Mammary epithelial cell (primary cell): ENCODE results near the gene TET1.

Experiments
- CTCF ChIP-seq, 2 donors: IDR thresholded peaks in 1 of 2; conservative IDR thresholded peaks in 1 of 2; 2 replicates each; pipeline ENCODE4 v1.5.1; 2011 to 2012; ENCODE audit warnings: inconsistent platforms in 2 of 2, low read length in 2 of 2, mild to moderate bottlenecking in 2 of 2, control low read depth in 1 of 2, low read depth in 1 of 2; ENCODE audit not compliant: insufficient read depth in 1 of 2; ENCODE audit errors: extremely low read depth in 1 of 2
- EZH2 ChIP-seq: IDR thresholded peaks from 2 replicates; pipeline ENCODE4 v1.6.1; 2012; ENCODE audit warnings: low read length, inconsistent platforms, borderline replicate concordance

- TF ChIP-seq CTCF (conservative IDR thresholded peaks at IDR 0.05 in 1 of 2, IDR thresholded peaks at IDR 0.05 in 1 of 2; ENCODE audit: extremely low read depth in 1 of 2, insufficient read depth in 1 of 2, low read depth in 1 of 2, low read length in 2 of 2) (no peak), EZH2 (no peak)
Measured at GRCh38 chr10:68553599-68553998, 6.5 kb upstream of the TET1 start.
